HG03060 (cell line): Measurements from ENCODE around the gene PCDHGA2.
A peak's percentile ranks its signal among the peaks of the same experiment; 100 is the strongest.
"Not testable (repeated sequence)": the region's sequence is repeated elsewhere in the genome, so short reads cannot be mapped to it uniquely, and the experiment has no call there.

Experiments
- ATAC-seq: cut with Tn5 transposase; IDR thresholded peaks from one replicate; pipeline ENCODE4 v1.9.1; 2021; ENCODE audit warnings: low read depth, moderate number of reproducible peaks; ENCODE audit not compliant: unreplicated experiment

The PCDHGA2 gene

DNA sequence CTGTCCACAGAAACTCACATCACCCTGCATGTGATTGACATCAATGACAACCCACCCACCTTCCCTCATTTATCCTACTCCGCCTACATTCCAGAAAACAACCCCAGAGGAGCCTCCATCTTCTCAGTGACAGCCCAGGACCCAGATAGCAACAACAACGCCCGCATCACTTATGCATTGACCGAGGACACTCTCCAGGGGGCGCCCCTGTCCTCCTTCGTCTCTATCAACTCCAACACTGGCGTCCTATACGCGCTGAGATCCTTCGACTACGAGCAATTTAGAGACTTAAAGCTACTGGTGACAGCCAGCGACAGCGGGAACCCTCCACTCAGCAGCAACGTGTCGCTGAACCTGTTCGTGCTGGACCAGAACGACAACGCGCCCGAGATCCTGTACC lies 6.8 kb downstream of the PCDHGA2 start:
- ATAC-seq: no peak

DNA sequence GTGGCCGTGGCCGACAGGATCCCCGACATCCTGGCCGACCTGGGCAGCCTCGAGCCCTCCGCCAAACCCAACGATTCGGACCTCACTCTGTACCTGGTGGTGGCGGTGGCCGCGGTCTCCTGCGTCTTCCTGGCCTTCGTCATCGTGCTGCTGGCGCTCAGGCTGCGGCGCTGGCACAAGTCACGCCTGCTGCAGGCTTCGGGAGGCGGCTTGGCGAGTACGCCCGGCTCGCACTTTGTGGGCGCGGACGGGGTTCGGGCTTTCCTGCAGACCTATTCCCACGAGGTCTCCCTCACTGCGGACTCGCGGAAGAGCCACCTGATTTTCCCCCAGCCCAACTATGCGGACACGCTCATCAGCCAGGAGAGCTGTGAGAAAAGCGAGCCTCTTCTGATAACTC lies 7.5 kb downstream of the PCDHGA2 start:
- ATAC-seq: not testable (repeated sequence)

DNA sequence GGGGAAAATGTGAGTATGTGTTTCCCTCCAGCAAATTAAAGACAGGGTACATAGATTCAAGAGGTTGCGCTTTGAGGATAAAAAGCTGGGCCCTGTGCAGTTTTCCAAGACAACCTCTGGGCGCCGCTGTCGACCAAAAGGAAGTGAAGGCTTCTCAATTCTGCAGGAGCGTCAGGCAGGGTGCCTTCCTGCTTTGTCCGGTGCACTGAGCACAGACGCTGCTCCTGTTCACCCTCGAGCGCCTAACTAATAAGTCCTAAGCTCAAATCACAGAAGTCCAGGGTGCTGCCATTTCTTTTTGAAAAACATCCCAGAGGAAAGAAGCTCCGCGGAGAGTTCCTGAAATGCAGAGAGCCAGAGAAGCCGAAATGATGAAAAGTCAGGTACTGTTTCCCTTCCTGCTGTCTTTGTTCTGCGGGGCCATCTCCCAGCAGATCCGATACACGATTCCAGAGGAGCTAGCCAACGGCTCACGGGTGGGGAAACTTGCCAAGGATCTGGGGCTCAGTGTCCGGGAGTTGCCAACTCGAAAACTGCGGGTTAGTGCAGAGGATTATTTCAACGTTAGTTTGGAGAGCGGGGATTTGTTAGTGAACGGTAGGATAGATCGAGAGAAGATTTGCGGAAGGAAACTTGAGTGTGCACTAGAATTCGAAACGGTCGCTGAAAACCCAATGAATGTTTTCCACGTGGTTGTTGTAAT lies 11.5 kb downstream of the PCDHGA2 start, which contains the start of gene PCDHGB1:
PCDHGB1 (plus strand) TSS at position 183 of the 703 bp plus-strand sequence; CDS start at position 345, 162 bp downstream.
- no peak for ATAC-seq

DNA sequence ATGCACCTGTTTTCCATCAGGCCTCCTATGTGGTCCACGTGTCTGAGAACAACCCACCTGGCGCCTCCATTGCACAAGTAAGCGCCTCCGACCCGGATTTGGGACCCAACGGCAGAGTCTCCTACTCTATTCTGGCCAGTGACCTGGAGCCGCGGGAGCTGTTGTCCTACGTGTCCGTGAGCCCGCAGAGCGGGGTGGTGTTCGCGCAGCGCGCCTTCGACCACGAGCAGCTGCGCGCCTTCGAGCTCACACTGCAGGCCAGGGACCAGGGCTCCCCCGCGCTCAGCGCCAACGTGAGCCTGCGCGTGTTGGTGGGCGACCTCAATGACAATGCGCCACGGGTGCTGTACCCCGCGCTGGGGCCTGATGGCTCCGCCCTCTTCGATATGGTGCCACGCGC lies 13.0 kb downstream of the PCDHGA2 start:
- no peak for ATAC-seq

DNA sequence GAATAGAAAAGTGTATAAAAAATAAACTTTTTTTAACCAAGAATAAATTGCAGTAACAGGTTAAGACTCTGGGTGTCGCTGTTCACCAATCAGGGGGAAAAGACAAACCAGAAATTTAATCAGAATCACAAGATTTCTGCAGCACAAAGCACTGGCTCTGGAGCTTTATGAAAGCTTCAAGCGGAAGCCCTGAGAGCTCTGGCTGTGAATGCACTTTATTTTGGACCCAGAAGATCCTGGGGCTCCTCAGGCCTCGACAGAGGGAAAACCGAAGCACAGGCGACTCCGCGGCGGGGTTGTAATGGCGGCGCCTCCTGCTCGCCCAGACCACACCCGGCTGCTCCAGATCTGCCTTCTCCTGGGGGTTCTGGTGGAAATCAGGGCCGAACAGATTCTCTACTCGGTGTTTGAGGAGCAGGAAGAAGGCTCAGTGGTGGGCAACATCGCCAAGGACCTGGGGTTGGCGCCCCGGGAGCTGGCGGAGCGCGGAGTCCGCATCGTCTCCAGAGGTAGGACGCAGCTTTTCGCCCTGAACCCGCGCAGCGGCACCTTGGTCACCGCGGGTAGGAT lies 16.4 kb downstream of the PCDHGA2 start, which contains the start of gene PCDHGA4:
PCDHGA4 (plus strand) TSS at position 122 of the 570 bp plus-strand sequence; CDS start at position 209, 87 bp downstream.
- ATAC-seq: no peak

DNA sequence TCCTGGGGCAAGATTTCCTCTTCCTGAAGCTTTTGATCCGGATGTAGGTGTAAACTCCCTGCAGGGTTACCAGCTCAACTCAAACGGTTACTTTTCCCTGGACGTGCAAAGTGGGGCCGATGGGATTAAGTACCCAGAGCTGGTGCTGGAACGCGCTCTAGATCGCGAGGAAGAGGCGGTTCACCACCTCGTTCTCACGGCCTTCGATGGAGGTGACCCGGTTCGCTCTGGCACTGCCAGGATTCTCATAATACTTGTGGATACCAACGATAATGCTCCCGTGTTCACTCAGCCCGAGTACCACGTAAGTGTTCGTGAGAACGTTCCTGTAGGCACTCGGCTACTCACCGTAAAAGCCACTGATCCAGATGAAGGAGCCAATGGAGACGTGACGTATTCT lies 17.1 kb downstream of the PCDHGA2 start:
- no peak for ATAC-seq

DNA sequence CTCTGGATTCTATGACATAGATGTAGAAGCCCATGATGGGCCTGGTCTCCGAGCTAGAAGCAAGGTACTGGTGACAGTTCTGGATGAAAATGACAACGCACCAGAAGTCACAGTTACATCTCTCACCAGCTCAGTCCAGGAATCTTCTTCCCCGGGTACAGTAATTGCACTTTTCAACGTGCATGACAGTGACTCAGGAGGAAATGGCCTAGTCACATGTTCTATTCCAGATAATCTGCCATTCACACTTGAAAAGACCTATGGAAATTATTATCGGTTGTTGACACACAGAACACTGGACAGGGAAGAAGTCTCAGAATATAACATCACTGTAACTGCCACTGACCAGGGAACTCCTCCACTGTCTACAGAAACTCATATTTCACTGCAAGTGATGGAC lies 17.6 kb downstream of the PCDHGA2 start:
- no peak for ATAC-seq

DNA sequence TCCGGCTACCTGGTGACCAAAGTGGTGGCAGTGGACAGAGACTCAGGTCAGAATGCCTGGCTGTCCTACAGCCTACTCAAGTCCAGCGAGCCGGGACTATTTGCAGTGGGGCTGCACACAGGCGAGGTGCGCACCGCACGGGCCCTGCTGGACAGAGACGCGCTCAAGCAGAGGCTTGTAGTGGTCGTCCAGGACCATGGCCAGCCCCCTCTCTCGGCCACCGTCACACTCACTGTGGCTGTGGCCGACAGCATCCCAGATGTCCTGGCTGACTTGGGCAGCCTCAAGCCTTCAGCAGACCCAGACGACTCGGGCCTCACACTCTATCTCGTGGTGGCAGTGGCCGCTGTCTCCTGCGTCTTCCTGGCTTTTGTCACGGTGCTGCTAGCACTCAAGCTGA lies 18.4 kb downstream of the PCDHGA2 start:
- ATAC-seq: no peak

DNA sequence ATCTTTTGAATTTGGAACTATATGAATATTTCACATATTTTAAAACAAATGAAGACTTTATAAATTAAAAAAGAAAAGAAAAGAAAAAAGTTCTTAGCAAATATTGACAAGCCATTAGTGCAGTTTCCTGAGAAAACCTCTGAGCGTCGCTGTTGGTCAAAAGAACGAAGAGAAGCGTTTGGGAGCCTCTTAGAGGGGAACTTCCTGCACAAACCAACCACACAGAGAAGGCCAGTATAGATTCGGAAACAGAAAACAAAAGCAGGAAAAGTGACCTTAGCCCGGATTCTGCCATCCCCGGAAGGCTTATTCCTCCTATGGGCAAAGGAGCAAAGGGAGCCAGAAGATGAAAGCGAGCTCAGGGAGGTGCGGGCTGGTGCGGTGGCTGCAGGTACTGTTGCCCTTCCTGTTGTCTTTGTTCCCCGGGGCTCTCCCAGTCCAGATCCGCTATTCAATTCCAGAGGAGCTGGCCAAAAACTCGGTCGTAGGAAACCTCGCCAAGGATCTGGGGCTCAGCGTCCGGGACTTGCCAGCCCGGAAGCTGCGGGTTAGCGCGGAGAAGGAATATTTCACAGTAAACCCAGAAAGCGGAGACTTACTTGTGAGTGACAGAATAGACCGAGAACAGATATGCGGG lies 21.3 kb downstream of the PCDHGA2 start, which contains the start of gene PCDHGB2:
PCDHGB2 (plus strand) TSS at position 205 of the 637 bp plus-strand sequence; CDS start at position 347, 142 bp downstream.
- no peak for ATAC-seq

DNA sequence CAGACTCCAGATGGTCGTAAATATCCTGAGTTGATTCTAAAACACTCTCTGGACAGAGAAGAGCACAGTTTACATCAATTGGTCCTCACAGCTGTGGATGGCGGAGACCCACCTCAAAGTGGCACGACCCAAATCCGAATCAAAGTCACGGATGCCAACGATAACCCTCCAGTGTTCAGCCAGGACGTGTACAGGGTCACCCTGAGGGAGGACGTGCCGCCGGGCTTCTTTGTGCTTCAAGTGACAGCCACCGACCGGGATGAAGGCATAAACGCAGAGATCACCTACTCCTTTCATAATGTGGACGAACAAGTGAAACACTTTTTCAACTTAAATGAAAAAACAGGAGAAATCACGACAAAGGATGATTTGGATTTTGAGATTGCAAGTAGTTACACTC lies 22.1 kb downstream of the PCDHGA2 start:
- ATAC-seq: no peak

DNA sequence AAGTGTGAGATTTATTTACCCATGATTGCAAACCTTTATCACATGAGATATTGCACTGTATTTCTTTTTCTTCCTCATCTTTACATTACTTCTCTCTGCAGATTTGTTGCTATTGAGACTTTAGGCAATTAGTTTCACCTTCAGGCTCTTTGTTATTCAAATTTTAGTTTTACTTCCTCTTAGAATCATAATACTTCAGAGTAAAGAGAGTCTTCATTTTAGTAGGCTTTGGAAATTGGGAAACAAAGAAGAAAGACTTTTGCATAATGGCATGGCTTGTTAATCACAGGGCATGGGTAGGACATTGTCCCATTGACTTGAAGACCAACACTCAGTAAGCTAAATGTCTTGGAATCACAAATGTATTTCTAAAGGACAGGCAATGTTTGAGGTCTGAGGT lies 24.2 kb downstream of the PCDHGA2 start:
- ATAC-seq: no peak

DNA sequence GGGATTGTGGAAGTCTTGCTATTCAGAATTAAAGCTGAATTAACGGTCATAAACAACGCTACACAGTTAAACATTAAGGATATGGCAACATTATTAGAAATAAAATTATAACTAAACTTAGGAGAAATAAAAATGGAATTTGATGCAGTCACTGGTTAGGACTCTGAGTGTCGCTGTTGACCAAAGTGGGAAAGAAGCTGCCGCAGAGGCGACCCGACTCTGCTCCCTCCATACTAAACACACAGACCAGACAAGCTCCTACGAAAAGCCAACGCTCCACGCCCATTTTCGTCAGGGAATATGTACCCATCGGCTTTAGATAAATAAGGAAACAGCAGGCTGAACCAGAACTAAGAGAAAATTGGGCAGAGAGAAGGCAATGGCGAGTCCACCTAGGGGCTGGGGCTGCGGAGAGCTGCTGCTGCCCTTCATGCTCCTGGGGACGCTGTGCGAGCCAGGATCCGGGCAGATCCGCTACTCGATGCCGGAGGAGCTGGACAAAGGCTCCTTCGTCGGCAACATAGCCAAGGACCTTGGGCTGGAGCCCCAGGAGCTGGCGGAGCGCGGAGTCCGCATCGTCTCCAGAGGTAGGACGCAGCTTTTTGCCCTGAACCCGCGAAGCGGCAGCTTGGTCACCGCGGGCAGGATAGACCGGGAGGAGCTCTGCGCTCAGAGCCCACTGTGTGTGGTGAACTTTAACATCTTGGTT lies 25.5 kb downstream of the PCDHGA2 start, which contains the start of gene PCDHGA5:
PCDHGA5 (plus strand) TSS at position 211 of the 709 bp plus-strand sequence; CDS start at position 380, 169 bp downstream.
- no peak for ATAC-seq

DNA sequence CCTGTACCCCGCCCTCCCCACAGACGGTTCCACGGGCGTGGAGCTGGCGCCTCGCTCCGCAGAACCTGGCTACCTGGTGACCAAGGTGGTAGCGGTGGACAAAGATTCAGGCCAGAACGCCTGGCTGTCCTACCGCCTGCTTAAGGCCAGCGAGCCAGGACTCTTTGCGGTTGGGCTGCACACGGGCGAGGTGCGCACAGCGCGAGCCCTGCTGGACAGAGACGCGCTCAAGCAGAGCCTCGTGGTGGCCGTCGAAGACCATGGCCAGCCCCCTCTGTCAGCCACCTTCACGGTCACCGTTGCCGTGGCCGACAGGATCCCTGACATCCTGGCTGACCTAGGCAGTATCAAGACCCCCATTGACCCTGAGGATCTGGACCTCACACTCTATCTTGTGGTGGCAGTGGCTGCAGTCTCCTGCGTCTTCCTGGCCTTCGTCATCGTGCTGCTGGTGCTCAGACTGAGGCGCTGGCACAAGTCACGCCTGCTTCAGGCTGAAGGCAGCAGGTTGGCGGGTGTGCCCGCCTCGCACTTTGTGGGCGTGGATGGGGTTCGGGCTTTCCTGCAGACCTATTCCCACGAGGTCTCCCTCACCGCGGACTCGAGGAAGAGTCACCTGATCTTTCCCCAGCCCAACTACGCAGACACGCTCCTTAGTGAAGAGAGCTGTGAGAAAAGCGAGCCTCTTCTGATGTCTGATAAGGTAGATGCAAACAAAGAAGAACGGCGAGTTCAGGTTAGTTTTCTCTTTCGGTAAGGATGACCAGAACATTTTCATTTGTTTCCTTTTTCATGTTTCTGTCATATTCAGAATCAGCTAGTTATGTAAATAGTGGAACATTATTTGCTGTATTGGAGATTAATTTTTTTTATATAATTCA lies 27.7 kb downstream of the PCDHGA2 start:
- no peak for ATAC-seq

DNA sequence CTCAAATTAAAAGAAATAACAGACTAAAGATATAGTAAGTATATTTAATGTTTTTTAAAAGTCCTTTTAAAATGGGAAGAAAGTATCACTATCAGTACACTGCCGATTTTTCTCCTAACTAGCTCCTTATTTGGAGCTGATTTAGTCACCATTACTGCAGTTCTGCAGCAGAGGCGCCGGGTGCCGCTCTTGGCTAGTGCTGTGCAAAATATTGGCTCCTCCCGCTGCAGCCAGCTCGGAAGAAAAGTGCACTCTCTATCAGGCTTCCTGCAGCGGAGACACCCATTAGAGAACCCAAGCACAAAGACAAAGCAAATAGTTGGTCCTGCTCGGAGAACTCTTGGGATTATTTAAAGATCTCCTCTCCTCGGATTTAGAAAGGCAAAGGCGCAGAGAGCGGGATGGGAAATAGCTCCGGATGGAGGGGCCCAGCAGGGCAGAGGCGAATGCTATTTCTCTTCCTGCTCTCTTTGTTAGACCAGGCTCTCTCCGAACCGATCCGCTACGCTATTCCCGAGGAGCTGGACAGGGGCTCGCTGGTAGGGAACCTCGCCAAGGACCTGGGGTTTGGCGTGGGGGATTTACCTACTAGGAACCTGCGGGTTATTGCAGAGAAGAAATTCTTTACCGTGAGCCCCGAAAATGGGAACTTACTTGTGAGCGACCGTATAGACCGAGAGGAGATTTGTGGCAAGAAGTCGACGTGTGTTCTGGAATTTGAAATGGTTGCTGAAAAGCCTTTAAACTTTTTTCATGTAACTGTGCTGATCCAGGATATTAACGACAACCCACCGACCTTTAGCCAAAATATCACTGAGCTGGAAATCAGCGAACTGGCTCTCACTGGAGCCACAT lies 31.7 kb downstream of the PCDHGA2 start, which contains the start of gene PCDHGB3:
PCDHGB3 (plus strand) TSS at position 249 of the 855 bp plus-strand sequence; CDS start at position 402, 153 bp downstream.
- ATAC-seq: peak; percentile 88

DNA sequence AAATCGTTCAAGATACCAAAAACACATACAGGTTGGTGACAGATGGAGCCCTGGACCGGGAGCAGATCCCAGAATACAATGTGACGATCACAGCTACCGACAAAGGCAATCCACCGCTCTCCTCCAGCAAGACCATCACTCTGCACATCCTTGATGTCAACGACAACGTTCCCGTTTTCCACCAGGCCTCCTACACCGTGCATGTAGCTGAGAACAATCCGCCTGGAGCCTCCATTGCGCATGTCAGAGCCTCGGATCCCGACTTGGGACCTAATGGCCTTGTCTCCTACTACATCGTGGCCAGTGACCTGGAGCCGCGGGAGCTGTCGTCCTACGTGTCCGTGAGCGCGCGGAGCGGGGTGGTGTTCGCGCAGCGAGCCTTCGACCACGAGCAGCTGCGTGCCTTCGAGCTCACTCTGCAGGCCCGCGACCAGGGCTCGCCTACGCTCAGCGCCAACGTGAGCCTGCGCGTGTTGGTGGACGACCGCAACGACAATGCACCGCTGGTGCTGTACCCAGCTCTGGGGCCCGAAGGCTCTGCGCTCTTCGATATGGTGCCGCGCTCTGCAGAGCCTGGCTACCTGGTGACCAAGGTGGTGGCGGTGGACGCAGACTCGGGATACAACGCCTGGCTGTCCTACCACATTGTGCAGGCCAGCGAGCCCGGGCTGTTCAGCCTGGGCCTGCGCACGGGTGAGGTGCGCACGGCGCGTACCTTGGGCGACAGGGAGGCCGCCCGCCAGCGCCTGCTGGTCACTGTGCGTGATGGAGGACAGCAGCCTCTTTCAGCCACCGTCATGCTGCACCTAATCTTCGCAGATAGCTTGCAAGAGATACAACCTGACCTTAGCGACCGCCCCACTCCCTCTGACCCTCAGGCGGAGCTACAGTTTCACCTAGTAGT lies 33.3 kb downstream of the PCDHGA2 start:
- ATAC-seq: no peak

DNA sequence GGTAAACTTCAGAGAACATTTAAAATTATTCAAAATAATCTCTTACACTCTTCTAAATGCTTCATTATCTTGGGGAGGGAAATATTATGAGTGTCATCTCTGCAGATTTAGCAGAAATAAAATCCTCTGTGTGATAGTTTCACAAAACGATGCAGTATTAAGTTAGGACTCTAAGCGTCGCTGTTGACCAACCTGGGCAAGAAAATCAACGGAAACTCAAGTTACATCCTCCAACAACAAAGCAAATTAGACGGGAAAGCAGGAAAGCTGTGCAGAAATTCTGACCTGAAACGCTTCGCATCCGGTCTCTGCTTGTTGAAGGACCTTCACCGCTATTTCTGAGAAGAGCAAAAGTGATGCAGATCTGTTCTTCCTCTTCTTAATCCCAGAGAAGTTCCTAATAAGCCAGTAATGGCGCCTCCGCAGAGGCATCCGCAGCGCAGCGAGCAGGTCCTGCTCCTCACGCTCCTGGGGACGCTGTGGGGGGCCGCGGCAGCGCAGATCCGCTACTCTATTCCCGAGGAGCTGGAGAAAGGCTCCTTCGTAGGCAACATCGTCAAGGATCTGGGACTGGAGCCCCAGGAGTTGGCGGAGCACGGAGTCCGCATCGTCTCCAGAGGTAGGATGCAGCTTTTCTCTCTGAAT lies 35.2 kb downstream of the PCDHGA2 start, which contains the start of gene PCDHGA6:
PCDHGA6 (plus strand) TSS at position 219 of the 645 bp plus-strand sequence; CDS start at position 412, 193 bp downstream.
- no peak for ATAC-seq

DNA sequence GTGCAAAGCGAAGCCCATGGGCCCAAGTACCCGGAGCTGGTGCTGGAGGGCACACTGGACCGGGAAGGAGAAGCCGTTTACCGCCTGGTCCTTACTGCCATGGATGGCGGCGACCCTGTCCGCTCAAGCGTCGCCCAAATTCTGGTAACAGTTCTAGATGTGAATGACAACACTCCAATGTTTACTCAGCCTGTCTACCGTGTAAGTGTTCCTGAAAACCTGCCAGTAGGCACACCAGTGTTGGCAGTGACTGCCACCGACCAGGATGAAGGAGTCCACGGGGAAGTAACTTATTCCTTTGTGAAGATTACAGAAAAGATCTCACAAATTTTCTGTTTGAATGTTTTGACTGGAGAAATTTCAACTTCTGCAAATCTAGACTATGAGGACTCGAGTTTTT lies 36.1 kb downstream of the PCDHGA2 start:
- ATAC-seq: no peak
